Tongue (tissue), 2 donors: ENCODE measurements around the gene C8G. TPM values are rescaled to one million over a fixed set of nuclear protein-coding genes. Genes with fewer than 3 reads are reported as not detected.

Experiments used
- DNase-seq: peaks from one replicate; pipeline ENCODE4 v3.0.0-alpha.2; 2015
- total RNA-seq: library from RNA; depleted of rRNA; stranded (reverse); fragments of >200 nt; gene quantifications from one replicate; pipeline ENCODE4 v1.2.3, GENCODE V29; 2014

Gene C8G
- total RNA-seq, 1 donor from 2014 or later, result 1.4 TPM

DNA sequence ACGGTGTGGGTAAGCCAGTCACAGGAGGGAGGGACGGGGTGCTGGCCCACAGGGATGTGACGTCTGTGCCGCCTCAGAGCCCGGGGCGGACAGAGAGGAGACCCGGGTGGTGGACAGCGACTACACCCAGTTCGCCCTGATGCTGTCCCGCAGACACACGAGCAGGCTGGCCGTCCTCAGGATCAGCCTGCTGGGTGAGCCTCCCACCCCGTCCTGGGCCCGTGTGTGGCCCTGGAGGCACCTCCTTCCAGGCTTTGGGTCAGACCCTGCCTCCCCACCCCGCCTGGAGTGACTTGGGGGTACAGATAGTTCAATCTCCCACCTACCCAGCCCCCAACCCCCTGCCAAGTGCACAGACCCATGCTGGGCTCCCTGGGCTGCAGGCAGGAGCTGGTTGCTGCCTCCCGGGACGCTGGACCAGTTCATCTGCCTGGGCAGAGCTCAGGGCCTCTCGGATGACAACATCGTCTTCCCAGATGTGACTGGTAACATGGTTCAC, 8.8 kb downstream of the C8G start:
- no peak for DNase-seq

DNA sequence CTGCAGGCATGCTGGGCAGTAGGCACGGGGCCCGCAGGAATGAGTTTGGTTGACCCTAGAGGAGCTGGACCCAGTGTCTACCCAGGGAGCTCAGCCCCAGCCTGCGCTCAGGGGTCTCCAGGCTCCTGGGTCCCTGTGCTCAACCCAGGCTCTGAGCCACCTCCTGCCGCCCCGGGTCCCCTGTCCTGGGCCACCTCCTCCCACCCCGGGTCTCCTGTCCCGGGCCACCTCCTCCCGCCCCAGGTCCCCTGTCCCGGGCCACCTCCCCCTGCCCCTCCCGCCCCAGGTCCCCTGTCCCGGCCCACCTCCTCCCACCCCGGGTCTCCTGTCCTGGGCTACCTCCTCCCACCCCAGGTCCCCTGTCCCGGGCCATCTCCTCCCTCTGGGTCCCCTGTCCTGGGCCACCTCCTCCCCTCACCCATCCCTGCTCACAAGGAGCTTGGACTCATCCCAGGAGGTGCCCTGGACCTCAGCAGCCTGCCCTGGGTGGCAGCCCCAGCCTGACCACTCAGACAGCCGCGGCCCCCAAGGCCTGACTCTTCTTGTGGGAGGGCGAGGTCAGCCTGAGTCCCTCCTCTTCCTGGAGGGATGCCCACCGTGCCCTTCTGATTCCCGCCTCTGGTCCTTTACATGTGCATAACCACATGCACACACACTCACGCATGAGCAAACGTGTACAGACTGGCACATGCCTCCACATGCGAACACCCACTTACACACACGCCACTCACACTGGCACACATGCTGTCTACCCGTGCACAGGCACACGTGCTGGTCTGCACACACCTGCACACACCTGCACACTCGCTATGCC, 9.4 kb downstream of the C8G start:
- DNase-seq, result no peak

DNA sequence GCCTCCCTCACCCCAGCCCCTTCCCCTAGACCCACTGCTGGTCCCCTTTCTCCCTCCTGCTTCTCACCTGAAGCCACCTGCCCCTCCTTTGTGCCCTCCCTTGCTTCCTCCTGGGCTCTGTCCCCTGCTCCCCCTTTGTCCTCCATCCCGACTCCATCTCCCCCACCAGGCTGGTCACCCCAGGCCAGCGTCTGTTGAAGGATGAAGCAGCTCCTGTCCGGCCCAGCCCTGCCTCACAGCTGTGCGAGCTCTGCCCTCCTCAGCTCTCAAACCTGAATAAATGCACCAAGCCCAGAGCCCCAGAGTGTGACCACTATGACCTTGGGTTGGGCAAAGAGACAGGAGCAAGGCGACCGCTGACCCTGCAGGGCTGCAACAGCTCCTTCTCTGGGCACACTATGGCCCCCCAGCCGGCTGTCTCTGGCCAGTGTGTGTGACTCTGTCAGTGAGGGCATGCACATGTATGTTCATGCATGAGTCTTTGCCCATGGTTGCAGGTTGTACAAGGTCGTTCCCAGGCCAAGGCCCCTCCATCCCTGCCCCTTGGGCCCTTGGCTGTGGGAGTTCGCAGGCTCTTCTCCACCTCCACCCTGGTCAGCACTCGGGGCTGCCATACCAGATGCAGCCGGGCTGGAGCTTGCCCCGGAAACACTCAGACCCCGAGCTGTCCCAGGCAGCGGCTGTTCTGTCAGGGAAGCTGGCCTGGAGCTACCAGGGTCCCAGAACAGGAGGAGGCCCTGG, 10.3 kb downstream of the C8G start:
- no peak for DNase-seq

DNA sequence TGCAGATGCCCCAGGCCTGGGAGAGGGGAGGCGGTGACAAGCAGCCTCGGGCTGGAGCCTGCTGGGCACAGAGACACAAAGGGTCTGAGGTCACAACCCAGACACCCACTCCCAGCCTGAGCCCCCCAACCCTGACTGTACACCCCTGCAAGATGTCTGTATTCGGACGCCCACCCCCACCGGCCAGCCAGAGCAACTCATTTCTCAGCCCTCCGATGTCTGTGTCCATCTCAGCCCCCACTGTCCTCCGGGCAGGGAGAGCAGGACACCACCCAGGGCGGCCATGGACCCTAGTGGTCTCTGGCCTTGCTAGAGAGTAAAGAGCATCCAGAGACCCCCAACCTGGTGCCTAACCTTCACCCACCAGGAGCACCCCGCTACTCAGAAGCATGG, 10.9 kb downstream of the C8G start:
- DNase-seq, result no peak

DNA sequence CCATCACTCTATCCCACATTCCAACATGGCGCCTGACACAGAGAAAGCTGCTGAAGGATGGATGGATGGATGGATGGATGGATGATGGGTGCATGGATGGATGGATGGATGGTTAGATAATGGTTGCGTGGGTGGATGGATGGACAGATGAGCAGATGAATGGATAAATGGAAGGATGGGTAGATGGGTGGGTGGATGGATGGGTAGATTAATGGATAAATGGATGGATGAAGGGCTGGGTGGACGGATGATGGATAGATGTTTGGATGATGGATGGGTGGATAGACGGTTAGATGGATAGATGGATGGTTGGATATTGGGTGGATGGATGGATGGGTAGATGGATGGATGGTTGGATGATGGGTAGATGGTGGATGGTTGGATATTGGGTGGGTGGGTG, 11.6 kb downstream of the C8G start:
- no peak for DNase-seq

DNA sequence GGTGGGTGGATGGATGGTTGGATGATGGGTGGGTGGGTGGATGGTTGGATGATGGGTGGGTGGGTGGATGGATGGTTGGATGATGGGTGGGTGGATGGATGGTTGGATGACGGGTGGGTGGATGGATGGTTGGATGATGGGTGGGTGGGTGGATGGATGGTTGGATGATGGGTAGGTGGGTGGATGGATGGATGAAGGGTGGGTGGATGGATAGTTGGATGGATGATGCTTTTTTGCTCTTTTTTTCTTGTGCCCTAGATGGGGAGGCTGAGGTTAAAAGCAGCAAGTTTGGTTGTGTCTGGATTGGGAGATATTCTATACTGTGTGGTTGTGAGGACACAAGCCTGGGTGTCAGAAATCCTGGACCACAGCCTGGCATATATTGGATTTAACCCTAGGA, 12.4 kb downstream of the C8G start:
- DNase-seq, result no peak

DNA sequence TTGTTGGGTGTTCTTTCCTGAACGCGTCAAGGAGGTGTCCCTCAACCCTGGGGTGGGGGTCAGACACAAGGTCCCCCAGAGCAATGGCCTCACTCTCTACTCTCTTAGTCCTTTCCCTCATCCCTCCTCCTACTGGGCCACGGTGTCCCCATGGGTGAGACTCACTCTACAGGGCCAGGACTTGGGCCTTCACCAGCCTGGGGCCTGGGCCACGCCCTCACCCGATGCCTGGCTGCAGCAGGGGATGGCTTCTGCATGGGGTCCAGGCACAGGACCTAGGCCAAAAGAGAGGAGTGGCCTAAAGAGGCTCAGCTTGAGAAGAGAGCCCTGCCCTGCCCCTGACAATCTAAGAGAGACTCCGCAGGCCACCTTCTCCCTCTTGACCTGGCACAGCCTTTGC, 12.9 kb downstream of the C8G start:
- no peak for DNase-seq

DNA sequence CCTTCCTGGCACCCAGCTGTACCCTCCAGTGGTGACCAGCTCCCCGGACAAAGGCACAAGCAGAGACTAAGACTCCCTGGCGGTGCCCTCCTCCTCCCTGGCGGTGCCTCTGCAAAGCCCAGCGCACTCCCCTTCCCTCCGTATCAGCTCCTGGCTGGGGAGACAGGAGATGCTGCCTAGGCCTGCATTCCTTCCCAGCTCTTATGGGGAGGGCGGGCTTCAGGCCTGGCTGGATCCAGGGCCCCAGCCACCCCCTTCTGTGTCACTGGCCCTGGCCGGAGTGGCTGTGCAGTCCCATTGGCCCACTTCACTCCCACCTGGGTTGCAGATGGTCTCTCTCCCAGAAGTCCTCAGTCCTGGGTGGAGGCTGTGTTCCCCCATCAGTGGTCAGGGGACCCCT, 13.4 kb downstream of the C8G start:
- no peak for DNase-seq

DNA sequence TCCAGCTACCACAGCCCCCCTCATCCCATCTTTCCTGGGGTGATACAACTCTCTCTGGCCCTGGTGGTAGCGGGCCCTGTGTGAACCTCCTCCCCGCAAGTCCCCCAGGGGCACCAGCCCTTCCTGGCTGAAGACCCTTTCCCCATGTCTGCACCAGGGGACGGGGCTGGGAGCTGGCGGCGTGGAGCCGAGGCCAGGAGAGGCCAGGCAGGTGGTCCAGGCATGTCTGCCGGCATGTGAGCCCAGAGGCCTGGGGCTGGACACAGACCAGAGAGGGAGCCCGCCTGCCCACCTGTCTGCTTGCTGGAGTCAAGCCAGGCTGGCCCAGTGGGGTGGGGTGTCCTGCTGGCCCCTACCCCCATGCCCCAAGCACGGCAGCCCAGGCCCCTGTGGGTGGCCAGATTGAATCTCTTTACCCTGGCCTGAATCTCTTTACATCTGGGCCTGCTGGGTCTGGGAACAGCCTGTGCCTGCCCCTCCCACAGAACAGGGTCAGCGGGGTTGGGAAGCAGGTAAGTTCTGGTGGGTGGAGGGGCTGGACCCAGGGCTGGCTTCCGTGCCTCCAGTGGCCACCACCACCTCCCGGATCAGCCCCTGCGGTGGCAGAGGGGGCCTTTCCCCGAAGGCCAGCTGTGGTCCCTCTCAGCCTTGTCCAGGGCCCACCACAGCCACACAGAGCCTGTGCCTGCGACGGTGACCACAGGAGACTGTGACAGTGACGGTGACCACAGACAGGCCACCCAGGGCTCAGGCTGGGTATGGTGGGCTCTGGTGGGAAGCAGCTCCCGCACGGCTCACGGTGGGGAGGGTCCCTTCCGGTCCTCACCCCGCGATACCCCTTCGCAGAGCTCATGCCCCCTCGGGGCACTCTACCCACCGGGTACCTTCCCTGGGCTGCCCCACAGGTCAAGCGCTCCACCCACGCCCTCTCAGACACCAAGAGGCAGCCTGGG, 14.1 kb downstream of the C8G start:
- DNase-seq, result no peak

DNA sequence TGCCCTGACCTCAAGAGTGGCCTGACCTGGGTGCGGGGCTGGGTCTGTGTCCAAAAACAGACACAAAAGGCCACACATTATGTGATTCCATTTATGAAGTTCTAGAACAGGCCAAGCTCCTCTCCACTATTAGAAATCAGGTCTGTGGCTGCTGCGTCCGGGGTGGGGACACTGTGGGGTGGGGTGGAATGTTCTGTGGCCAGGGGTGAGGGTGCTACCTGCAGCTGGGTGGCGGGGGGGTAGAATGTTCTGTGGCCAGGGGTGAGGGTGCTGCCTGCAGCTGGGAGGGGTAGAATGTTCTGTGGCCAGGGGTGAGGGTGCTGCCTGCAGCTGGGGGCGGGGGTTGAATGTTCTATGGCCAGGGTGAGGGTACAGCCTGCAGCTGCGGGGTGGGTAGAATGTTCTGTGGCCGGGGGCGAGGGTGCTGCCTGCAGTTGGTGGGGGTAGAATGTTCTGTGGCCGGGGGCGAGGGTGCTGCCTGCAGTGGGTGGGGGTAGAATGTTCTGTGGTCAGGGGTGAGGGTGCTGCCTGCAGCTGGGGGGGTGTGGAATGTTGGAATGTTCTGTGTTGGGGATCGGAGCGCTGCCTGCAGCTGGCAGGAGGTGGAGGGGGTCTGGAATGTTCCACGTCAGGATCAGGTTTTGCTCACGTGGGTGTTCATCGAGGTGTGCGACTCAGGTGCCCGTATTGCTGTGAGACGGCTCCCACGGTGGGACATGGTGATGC, 15.3 kb downstream of the C8G start:
- DNase-seq, result no peak

DNA sequence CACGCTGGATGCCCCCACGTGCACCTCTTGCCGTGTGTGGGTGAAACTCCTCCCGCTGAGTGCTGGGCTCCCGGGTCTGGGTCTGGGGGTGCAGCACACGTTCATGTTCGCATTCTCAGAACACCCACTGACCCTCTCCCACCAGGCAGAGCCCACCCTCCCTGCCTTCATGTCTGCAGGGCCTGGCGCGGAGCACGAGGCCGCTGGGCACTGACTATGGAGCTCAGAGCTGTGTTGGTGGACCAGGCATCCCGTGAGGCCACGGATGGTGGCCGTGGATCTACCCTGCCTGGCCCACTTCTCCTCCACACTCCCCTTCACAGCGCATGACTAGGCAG, 15.9 kb downstream of the C8G start:
- DNase-seq, result no peak

DNA sequence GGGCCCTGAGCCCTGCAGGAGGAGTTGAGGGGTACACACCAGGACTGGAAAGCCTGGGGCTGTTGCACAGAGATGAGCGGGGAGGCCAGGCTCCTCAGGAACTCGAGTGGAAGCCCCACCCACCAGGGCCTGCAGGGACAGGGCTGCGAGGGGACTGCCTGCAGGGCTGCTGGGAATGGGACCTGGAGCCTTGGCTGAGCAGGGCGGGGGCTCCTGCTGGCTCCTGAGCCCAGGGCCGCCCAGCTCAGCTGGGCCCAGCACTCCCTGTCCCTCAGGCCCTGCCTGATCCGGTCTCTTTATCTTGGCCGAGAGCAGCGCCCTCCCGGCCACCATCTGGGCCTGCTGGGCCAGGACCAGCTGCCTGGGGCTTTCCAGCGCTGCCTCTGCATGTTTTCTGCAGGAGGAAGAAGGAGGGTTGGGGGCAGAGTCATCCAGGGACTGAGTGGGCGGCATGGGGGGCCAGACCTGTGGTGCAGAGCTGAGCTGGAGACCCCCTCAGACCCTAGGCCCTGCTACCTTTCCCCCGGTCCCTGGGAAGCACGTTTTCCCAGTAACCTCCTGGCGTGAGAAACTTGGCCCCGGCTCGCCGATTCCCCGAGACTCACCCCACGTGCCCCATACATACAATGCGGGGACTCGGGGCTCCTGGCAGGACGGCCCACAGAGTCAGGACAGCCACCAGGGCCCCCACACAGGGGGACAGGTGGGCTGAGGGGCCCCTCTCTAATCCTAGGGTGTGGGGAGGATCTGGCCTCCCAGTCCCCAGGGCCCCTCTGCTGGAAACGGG, 16.4 kb downstream of the C8G start:
- no peak for DNase-seq

DNA sequence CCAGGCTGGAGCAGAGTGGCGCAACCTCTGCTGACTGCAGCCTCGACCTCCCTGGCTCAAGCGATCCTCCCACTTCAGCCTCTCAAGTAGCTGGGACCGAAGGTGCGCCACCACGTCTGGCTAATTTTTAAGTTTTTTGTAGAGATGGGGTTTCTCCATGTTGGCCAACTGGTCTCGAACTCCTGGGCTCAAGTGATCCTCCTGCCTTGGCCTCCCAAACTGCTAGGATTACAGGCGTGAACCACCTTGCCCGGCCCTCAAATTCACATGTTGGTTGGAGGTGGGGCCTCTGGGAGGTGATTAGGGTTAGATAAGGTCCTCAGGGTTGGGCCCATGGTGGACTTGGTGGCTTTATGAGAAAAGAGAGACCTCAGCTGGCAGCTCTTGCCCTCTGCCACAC, 17.1 kb downstream of the C8G start:
- no peak for DNase-seq

DNA sequence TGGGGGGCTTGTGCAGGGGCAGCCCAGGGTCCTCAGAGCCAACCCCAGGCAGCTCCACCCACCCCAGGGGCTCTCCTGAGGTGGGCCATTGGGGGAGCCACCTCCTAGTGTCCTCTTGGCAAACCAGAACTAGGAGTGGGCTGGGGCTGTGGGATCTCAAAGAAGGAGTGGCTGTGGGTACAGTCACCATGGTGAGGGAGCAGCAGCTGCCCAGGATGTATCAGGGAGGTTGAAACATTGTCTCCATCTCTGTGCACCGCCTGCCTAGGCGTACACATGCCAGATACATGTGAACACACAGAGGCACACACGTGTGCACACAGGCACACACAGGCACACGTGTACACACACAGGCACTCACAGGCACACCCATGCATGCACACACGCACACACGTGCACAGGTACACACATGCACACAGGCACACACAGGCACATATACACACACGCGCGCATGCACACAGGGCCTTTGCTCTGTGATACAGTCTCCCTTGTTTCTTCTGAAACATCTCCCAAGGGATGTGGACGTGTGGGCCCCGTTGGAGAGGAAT, 17.7 kb downstream of the C8G start:
- no peak for DNase-seq

DNA sequence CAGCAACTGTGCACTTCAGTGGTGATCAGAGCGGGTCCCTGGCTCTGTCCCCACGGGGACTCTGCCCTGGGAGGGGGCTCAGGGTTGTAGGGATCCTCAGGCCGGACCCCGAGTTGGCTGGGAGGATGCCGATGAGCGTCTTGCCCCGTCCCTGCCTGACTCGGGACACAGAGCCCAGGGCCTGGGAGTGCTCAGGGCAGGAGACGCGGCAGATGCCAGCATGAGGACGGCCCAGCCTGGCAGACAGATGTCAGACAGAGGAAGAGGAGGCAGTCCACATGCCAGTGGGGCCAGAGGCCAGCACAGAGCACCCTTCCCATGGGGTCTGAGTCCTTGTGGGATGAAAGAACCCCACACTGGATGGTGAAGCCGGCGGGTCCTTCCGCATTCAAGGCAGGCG, 18.3 kb downstream of the C8G start:
- DNase-seq, result no peak

DNA sequence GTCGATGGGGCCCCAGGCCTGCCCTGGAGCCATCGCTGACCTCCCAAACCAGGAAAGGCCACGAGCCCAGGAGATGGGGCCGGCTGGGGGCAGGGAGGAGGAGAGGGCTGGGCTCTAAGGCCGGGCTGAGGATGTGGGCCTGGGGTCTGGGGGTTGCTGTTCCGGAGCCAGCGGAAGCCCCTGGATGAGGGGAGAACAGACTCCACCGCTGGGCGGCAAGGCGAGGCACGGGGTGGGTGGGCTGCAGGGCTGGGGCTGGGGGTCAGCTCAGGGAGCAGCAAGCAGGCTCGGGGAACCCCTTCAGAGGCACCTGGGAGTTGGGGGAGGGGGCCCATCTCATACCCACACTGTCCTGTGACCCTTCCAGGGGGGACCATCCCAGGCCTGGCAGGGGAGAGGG, 18.7 kb downstream of the C8G start:
- DNase-seq, result no peak

DNA sequence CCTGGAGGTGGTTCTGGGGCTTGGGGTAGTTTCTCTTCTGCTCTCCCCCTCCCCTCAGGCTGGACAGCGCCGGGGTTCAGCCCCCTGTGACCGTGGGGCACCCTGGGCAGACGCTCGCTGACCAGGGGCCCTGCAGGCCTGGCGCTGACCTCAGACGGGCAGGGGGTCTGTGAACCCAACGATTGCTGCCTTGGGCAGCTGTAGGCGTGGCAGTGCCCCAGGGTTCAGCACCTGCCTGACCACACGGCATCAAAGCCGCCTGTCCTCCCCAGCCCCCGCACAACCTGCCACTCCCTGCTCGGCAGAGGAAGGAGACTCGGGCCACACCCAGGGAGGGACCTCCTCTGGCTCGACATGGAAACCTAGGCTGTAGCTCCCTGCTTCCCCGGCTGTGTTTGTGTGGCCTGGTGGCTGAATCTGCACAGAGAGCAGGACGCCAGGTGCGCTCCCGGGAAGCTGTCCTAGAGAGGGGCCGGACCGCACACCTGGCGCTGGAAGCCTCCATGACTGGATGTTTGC, 19.2 kb downstream of the C8G start:
- DNase-seq, result no peak

DNA sequence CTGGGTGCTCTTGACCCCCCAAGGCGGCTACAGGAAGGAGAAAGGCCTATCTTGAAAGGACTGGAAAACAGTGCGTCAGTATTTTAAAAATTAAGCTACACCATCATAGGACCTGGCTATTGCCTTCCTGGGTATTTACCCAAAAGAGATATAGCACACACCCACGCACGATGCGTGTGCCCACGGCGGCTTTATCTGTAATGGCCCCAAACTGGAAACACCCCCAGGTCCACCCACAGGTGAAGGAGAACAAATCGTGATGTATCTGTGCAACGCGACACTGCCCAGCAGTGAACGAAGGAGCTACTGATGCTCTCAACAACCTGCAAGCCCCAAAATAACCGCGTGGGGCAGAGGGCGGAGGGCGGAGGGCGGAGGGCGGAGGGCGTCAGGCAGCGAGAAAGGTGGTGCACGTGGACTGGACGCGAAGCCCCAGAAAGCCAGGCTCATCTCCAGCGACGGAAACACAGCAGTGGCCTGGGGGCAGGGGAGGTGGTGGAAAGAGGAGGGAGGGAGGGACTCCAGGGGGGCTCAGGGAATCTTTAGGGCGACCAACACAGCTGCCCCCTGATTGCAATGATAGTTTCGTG, 19.9 kb downstream of the C8G start:
- DNase-seq, result no peak

DNA sequence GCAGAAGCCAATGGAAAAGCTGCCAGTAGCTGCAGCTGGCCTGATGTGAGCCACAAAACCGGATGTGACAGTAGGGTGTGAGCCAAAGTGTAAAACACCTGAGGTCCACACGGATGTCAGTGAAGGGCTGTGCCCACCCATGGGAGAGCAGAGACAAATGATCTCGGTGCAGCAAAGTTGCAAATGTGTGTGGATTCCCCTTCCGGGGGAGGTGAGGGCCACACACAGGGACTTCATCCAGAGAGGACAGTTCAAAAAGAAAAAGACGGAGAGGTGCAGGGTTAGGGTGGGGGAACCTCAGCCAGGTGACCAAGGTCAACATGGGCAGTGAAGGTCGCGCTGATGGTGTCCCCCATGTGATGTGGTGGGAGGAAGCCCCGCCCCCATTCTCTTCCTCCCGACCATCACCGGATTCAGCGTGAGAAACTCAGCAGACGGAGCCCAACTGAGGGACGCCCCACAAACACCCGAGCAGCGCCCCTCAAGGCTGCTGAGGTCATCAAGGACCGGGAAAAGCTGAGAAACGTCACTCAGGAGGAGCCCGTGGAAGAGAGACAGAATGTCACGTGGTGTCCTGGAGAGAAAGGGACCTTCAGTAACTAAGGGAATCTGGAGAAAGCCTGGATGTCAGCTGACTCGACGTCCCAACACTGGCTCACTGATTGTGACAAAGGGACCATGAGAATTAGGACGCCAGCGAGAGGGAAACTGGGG, 20.9 kb downstream of the C8G start:
- no peak for DNase-seq
